Measurements from ENCODE around the gene HIBCH. TPM values are rescaled to one million over a fixed set of nuclear protein-coding genes. Genes with fewer than 3 reads are reported as not detected.
"Not testable (repeated sequence)": the region's sequence is repeated elsewhere in the genome, so short reads cannot be mapped to it uniquely, and the experiment has no call there.

The HIBCH gene
- total RNA-seq, 1 donor from 2014 or later, result 33.7 TPM

DNA sequence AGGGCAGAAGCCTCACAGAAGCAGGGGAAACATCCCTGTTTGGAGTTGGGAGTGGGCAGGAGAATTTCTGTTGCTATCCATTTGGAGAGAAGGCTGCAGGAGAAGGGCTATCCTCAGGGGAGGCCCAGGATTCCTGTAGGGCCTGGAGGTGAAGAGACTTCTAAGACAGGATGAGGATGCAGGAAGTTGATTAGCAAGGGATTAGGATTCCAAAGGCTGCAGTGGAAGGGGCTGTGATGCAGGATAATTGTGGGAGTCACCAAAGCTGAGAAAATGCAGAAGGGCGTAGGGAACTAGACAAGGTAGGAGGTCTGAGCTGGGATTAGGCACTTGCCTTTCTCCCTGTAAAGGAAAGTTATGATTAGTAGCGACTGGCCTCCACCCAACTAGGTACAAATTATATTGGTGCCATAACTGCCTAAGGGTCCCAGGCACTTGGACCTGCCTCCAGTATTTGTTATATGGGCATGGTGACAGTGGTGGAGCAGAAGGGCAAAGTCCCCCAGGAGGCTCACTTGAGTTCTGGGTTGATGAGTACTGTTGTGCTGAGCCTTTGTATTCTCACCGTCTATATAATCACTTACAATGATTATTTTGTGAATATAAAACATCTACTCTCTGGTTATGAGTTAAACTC, 160.7 kb downstream of the HIBCH start:
- peak overlapping the region; percentile 36 for H3K27ac Mint-ChIP-seq (ENCODE audit: unreplicated experiment)
- DNase-seq (ENCODE audit: low read depth, low spot score), result no peak
- H3K4me1 Mint-ChIP-seq, result peaks cover 5% of the 10 kb centered on the region
- TF ChIP-seq CTCF (conservative IDR thresholded peaks at IDR 0.05), result no peak
- H3K4me3 Mint-ChIP-seq, result no peak overlapping the region
- no peaks in the 10 kb centered on the region for H3K27me3 Mint-ChIP-seq (ENCODE audit: low read depth)
- no peaks in the 10 kb centered on the region for H3K9me3 Mint-ChIP-seq
- H3K36me3 Mint-ChIP-seq (ENCODE audit: low read depth), result no peaks in the 10 kb centered on the region

DNA sequence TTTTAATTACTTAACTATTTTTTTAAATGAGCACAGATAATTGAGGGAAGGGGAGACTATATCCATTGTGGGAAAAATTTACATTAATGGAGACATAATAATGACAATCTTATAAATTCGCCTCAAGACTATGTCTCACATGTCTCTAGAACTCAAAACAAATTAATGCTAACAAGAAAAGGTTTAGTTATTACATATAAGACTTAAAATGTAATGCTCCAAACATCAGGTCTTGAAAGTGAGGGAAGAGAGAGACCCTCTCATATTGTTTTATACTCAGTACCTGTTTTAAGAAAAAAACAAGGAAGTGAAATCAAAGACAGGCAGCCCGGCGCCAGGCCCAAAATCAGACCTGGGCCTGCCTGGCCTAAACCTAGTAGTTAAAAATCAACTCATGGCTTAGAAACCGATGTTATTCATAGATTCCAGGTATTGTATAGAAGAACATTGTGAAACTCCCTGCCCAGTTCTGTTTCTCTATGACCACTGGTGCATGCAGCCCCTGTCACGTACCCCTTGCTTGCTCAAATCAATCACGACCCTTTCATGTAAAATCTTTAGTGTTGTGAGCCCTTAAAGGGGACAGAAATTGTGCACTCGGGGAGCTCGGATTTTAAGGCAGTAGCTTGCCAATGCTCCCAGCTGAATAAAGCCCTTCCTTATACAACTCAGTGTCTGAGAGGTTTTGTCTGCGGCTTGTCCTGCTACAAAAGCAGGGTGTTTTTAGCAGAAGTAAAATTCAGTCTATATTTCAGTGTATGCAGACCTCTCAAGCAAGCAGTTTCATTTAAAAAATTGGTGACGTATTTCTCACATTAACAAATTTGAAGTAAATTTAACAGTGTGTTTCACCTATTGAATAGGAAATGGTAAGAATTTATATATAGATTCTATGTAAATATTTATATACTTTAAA, 161.8 kb downstream of the HIBCH start:
- H3K4me1 Mint-ChIP-seq; H3K27ac Mint-ChIP-seq (ENCODE audit: unreplicated experiment); H3K9me3 Mint-ChIP-seq; H3K36me3 Mint-ChIP-seq (ENCODE audit: low read depth); H3K4me3 Mint-ChIP-seq; H3K27me3 Mint-ChIP-seq (ENCODE audit: low read depth); DNase-seq (ENCODE audit: low read depth, low spot score): not testable (repeated sequence)

GRCh38 chr2:190156530-190157212, 163.0 kb downstream of the HIBCH start:
- Mint-ChIP-seq H3K4me1 (peaks cover 5% of the 10 kb centered on the region), H3K27me3 (ENCODE audit: low read depth) (no peaks in the 10 kb centered on the region), H3K36me3 (ENCODE audit: low read depth) (no peaks in the 10 kb centered on the region), H3K4me3 (no peak overlapping the region), H3K27ac (ENCODE audit: unreplicated experiment) (no peak overlapping the region), H3K9me3 (no peaks in the 10 kb centered on the region)
- TF ChIP-seq CTCF (conservative IDR thresholded peaks at IDR 0.05), result no peak
- DNase-seq (ENCODE audit: low read depth, low spot score), result no peak

Other genes with a start within 250 kb of the HIBCH start
- gene INPP1, start 23.8 kb upstream of the HIBCH start, total RNA-seq, result 14.3 and 15.3 TPM in 2 replicates
- gene MFSD6, start 88.5 kb upstream of the HIBCH start, total RNA-seq, result 1.5 and 2.1 TPM in 2 replicates
- 7.6 and 9.8 TPM in 2 replicates for gene NEMP2, start 214.9 kb upstream of the HIBCH start, total RNA-seq

All from neural crest cell (in vitro differentiated cells).